Uterus (tissue), 4 donors: ENCODE data around the gene B3GALT4. TPM values are rescaled to one million over a fixed set of nuclear protein-coding genes. Genes with fewer than 3 reads are reported as not detected.
"Not testable (repeated sequence)": the region's sequence is repeated elsewhere in the genome, so short reads cannot be mapped to it uniquely, and the experiment has no call there.

Experiments used
- DNase-seq, 2 donors: peaks; one replicate each; pipeline ENCODE4 v3.0.0-alpha.2; 2019 to 2020
- H3K27ac ChIP-seq, 2 donors: fragments of 200-600 bp; sonication (generic); 1 replicate in 1 of 2; 2 replicates in 1 of 2; pipeline ENCODE4 v1.5.1; 2016 to 2018
- H3K27me3 ChIP-seq, 2 donors: fragments of 200-600 bp; sonication (generic); one replicate each; pipeline ENCODE4 v1.5.1; 2018 to 2019; ENCODE audit warnings: control low read depth in 1 of 2
- H3K36me3 ChIP-seq, 2 donors: fragments of 200-600 bp; sonication (generic); one replicate each; pipeline ENCODE4 v1.5.1; 2019; ENCODE audit warnings: control low read depth in 1 of 2
- H3K4me1 ChIP-seq, 2 donors: fragments of 200-600 bp; sonication (generic); one replicate each; pipeline ENCODE4 v1.5.1; 2018 to 2019; ENCODE audit warnings: control low read depth in 1 of 2
- H3K4me3 ChIP-seq, 2 donors: fragments of 200-600 bp; sonication (generic); 1 replicate in 1 of 2; 2 replicates in 1 of 2; pipeline ENCODE4 v1.5.1; 2018 to 2019; ENCODE audit warnings: mild to moderate bottlenecking in 1 of 2
- H3K9me3 ChIP-seq, 2 donors: fragments of 200-600 bp; sonication (generic); one replicate each; pipeline ENCODE4 v1.5.1; 2019; ENCODE audit warnings: control low read depth in 1 of 2
- POLR2A ChIP-seq, 2 donors: fragments of 450-650 bp; IDR thresholded peaks; one replicate each; pipeline ENCODE4 v1.6.1; 2016; ENCODE audit warnings: antibody characterized with exemption in 2 of 2, mild to moderate bottlenecking in 1 of 2, moderate library complexity in 1 of 2
- intact Hi-C: fragments of 100-400 bp; cut with DNase I; formaldehyde crosslinking; loops from one replicate; pipeline ENCODE4 v1.15.1; 2023; ENCODE audit warnings: low total_unique reads
- total RNA-seq, 4 donors: library from RNA; depleted of rRNA in 3 of 4; stranded (reverse); fragments of >200 nt in 3 of 4; gene quantifications; one replicate each; pipeline versions ENCODE4 v1.1.0 to v1.2.4, GENCODE V29; 2014 to 2023
- TF ChIP-seq, protein P1 (sequence below), 4 experiments: fragments of 200-600 bp in 2 of 4; fragments of 450-650 bp in 2 of 4; sonication (generic) in 2 of 4; IDR thresholded peaks; one replicate each; pipeline ENCODE4 v1.5.1; 2016 to 2019; ENCODE audit warnings: antibody characterized with exemption in 4 of 4, mild to moderate bottlenecking in 2 of 4, moderate library complexity in 1 of 4
- donor health status: DM: yes; HTN: yes; CAD: no.

Gene B3GALT4
- total RNA-seq, 4 donors from 2014 or later = 5.5 to 15.9 (median 14.3) TPM

DNA sequence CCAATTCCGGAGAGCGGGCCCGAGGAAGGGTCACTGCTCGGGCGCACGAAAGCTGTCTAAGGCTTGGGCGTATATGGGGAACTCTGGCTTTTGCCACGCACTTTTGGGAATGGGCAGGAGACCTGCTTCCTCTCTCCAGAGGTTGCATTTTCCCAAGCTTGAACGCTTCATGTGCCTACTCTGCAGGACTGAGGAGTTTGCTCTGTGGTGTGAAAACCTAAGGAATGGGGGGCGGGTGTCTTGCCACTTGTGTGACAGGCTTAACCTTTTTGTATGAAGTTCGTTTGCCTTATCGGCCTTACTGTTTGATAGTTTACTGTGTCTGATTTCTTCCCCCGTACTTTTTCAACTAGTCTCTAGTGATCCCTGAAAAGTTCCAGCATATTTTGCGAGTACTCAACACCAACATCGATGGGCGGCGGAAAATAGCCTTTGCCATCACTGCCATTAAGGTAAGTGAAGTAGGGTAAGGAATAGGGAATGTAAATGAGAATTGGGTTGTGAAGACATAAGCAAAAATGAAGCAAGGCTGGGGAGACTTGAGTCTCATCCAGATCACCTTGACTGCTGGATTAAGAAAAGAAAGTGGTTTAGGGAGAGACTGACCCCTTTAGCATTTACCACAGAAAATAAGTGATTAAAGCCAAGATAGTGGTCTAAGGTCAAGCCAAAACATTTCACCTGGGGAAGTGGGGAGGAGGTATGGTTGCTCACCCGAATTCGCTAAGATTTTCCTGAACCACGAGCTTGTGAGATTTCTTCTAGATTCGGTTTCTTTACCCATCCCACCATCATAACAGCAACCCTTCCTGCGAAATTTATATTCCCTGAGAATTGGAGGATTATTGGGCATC is 4.4 kb upstream of the B3GALT4 start:
- intact Hi-C loops = no loop called here
- Histone ChIP-seq H3K4me3 (peak overlapping the region; percentile 54 to 72), H3K36me3 (no peaks in the 10 kb centered on the region), H3K27ac (peak overlapping the region; percentile 40 to 94), H3K9me3 (no peaks in the 10 kb centered on the region), H3K27me3 (no peaks in the 10 kb centered on the region), H3K4me1 (peaks cover 5 to 7% of the 10 kb centered on the region in 2 donors)
- TF ChIP-seq, protein P1, sequence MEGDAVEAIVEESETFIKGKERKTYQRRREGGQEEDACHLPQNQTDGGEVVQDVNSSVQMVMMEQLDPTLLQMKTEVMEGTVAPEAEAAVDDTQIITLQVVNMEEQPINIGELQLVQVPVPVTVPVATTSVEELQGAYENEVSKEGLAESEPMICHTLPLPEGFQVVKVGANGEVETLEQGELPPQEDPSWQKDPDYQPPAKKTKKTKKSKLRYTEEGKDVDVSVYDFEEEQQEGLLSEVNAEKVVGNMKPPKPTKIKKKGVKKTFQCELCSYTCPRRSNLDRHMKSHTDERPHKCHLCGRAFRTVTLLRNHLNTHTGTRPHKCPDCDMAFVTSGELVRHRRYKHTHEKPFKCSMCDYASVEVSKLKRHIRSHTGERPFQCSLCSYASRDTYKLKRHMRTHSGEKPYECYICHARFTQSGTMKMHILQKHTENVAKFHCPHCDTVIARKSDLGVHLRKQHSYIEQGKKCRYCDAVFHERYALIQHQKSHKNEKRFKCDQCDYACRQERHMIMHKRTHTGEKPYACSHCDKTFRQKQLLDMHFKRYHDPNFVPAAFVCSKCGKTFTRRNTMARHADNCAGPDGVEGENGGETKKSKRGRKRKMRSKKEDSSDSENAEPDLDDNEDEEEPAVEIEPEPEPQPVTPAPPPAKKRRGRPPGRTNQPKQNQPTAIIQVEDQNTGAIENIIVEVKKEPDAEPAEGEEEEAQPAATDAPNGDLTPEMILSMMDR (IDR thresholded peaks at IDR 0.05) = no peak
- TF ChIP-seq POLR2A (IDR thresholded peaks at IDR 0.05) = no peak
- DNase-seq = no peak

DNA sequence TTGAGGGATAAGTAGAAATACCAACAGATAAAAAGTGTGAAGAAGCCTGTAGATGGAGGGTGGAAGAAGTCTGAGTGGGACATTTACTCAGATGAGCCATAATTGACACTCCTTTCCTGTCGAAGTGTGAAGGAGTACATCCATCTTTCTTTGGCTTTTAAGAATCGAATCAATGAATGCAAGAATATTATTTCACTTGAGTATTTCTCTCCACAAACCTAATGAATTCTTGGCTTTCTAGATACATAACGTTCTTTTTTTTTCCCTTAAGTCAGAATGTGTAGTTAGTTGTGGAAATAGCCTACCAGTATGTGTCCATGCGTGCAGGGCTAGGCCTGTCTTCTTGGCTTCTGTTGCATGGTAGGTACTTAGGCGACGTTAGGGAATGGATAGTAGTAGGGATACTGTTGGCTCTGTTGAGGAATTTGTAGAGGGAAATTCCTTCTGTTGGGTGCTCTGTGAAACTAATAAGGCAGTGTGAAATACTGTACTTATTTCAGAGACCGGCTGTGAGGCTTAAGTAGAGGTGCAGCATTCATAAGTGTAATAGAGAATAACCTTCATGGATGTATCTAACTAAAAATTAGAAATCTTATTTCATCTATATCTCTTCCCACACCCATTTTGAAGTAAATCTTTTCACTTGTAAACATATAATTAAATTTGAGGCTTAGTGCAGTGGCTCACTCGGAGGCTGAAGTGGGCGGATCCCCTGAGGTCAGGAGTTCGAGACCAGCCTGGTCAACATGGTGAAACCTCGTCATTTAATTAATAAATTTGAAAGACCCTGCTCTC is 3.6 kb upstream of the B3GALT4 start:
- Histone ChIP-seq H3K9me3 (no peaks in the 10 kb centered on the region), H3K4me1 (peaks cover 5 to 7% of the 10 kb centered on the region in 2 donors), H3K4me3 (no peak overlapping the region), H3K27me3 (no peaks in the 10 kb centered on the region), H3K27ac (peak overlapping the region in 1 of 2 donors; percentile 40), H3K36me3 (no peaks in the 10 kb centered on the region)
- no peak for DNase-seq
- TF ChIP-seq, protein P1 (IDR thresholded peaks at IDR 0.05) = no peak
- no peak for TF ChIP-seq POLR2A (IDR thresholded peaks at IDR 0.05)
- intact Hi-C loops = no loop called here

DNA sequence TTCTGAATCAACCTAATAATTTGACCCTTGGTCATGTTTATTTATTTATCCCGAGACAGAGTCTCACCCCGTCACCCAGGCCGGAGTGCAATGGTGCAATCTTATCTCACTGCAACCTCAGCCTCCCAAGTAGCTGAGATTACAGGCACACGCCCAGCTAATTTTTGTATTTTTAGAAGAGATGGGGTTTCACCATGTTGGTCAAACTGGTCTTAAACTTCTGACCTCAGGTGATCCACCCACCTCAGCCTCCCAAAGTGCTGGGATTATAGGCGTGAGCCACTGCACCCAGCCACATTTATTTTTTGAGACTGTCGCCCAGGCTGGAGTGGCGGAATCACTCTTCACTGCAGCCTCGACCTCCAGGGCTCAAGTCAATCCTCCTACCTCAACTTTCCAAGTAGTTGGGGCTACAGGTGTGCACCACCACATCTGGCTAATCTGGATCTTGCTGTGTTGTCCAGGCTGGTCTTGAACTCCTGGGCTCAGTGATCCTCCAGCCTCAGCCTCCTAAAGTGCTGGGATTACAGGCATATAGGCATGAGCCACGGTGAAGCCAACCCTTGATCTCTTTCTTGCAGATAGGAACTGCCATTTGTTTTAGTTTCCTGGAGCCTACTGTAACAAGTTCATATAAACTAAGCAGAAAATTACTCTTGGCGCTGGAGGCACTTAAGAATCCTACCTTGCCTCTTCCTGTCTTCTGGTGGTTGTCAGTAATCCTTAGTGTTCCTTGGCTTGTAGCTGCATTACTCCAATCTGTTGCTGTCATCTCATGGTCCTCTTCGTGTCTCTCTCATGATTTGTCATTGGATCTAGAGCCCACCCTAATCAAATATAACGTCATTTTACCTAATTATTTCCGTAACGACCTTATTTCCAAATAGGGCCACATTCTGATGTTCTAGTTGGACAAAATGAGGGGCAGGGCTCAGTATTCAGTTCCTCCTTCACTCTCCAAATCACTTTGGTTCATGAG is 2.7 kb upstream of the B3GALT4 start:
- no peak overlapping the region for H3K4me3 ChIP-seq
- H3K27me3 ChIP-seq = no peaks in the 10 kb centered on the region
- H3K9me3 ChIP-seq = no peaks in the 10 kb centered on the region
- DNase-seq = no peak
- intact Hi-C loops = no loop called here
- peaks cover 5 to 7% of the 10 kb centered on the region in 2 donors for H3K4me1 ChIP-seq
- no peak for TF ChIP-seq POLR2A (IDR thresholded peaks at IDR 0.05)
- TF ChIP-seq, protein P1 (IDR thresholded peaks at IDR 0.05) = no peak
- no peaks in the 10 kb centered on the region for H3K36me3 ChIP-seq
- no peak overlapping the region for H3K27ac ChIP-seq

DNA sequence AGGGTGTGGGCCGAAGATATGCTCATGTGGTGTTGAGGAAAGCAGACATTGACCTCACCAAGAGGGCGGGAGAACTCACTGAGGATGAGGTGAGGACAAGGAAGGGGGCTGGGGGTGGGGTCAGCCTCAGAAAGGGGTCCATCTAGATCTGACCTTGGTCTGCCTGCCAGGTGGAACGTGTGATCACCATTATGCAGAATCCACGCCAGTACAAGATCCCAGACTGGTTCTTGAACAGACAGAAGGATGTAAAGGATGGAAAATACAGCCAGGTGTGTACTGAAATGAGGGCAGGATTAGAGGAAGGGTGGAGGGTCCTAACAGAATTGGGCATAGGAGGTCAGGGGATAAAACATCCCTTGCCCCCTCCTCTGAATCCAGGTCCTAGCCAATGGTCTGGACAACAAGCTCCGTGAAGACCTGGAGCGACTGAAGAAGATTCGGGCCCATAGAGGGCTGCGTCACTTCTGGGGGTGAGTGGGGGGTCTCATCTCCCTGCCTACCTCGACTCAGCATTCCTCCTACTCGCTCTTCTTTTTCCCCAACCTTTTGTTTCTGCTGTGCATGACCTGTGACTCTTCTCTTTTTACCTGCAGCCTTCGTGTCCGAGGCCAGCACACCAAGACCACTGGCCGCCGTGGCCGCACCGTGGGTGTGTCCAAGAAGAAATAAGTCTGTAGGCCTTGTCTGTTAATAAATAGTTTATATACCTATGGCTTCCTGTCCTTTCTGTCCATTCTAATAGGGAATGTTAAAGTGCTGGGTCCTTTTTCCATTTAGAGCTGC is 935 bp upstream of the B3GALT4 start:
- H3K27me3 ChIP-seq, DNase-seq, H3K4me1 ChIP-seq, intact Hi-C loops, H3K36me3 ChIP-seq, H3K9me3 ChIP-seq: not testable (repeated sequence)
- peak overlapping the region in 1 of 2 donors; percentile 45 for H3K4me3 ChIP-seq
- H3K27ac ChIP-seq = peak overlapping the region; percentile 82 to 88

DNA sequence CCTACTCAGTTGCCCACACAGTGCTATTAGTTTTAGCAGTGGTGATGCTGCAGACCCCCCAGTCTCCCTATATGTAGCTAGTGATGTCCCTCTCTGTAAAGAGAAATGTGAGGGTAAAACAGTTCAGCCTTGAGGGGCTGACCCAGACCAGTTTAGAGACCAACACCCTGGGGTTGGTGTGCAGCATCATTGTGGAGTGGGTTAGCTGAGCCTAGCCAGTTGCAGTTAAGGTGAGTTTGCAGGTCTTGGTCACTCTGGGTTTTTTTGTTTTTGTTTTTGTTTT is 401 bp upstream of the B3GALT4 start:
- peak overlapping the region; percentile 45 to 49 for H3K4me3 ChIP-seq
- no peak for DNase-seq
- no peaks in the 10 kb centered on the region for H3K27me3 ChIP-seq
- no peaks in the 10 kb centered on the region for H3K36me3 ChIP-seq
- intact Hi-C loops = no loop called here
- H3K27ac ChIP-seq = peak overlapping the region; percentile 82 to 88
- no peaks in the 10 kb centered on the region for H3K9me3 ChIP-seq
- TF ChIP-seq, protein P1 (IDR thresholded peaks at IDR 0.05) = no peak
- TF ChIP-seq POLR2A (IDR thresholded peaks at IDR 0.05) = no peak
- H3K4me1 ChIP-seq = peaks cover 5 to 7% of the 10 kb centered on the region in 2 donors
